Measurements from ENCODE around the gene PDZRN4.
A peak's percentile ranks its signal among the peaks of the same experiment; 100 is the strongest.

The PDZRN4 gene

DNA sequence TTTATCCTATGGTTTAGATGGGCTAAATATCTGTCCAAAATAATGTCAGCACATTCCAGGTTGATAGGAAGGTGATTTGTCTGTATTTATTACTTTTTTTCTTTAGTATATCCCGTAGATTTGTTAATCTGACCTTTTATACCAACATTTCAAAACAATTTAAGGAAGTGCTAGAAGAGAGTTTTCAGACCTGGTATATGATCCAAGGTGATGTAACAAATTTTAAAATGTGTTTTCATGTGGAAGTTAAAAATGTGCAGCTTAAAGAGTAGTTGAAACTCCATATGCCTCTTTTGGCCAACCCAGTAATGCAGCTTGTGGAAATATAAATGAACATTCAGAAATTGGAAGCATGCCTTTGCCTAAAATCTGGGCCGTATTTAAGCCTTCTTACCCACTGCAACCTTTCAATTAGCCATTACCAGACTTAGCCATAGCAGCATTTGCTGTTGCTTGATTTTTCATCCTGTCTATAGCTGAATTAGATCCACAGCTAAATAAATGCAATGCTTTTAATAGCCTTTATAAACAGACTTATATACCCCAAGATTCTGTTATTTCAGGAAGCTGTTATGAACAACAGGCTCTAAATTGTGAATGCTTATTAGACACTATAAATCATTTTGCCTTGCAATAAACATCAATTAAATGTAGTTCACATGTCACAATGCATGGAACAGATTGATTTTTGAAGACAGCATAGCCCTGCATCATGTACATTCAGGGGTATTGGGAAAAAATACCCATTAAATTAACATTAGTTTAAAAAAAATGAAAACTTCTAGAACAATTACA, 271.2 kb downstream of the PDZRN4 start:
- TF ChIP-seq, protein P1, sequence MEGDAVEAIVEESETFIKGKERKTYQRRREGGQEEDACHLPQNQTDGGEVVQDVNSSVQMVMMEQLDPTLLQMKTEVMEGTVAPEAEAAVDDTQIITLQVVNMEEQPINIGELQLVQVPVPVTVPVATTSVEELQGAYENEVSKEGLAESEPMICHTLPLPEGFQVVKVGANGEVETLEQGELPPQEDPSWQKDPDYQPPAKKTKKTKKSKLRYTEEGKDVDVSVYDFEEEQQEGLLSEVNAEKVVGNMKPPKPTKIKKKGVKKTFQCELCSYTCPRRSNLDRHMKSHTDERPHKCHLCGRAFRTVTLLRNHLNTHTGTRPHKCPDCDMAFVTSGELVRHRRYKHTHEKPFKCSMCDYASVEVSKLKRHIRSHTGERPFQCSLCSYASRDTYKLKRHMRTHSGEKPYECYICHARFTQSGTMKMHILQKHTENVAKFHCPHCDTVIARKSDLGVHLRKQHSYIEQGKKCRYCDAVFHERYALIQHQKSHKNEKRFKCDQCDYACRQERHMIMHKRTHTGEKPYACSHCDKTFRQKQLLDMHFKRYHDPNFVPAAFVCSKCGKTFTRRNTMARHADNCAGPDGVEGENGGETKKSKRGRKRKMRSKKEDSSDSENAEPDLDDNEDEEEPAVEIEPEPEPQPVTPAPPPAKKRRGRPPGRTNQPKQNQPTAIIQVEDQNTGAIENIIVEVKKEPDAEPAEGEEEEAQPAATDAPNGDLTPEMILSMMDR (IDR thresholded peaks at IDR 0.05; ENCODE audit: insufficient read depth, low read depth, low read length, missing control alignments) = no peak
- no peak overlapping the region for H3K4me3 ChIP-seq (ENCODE audit: low read length)
- no peak for DNase-seq (ENCODE audit: low read depth)

DNA sequence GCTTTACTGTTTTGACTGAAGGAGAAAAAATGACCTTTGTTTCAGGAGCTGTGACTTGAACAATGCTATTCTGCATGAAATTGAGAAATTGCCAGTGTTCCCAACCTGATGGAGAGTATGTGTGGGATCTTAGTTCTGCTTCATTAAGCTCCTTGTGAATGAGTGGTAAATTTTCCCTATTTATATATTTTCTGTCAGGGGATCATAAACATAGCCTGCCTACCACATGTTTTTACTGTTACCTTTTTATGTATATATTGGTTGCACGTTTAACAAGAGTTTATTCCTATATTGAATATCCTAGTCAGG, 271.7 kb downstream of the PDZRN4 start:
- TF ChIP-seq, protein P1 (IDR thresholded peaks at IDR 0.05; ENCODE audit: insufficient read depth, low read depth, low read length, missing control alignments) = no peak
- no peak for DNase-seq (ENCODE audit: low read depth)
- no peak overlapping the region for H3K4me3 ChIP-seq (ENCODE audit: low read length)

DNA sequence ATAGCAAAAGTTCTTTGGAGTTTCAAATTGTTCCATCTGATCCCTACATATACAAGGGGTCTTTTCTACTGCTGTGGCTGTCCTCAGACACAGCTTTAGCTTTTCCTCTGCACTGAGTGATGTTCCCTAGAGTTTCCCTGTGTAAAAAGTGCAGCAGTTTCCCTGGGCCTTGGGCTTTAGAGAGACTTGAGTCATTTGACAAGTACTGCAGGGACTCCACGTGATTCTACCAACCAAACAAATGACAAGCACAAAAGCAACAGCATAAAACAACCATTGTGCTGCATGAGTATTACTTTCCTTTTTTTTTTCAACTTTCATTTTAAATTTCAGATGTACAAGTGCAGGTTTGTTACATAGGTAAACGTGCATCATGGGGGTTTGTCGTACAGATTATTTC, 272.8 kb downstream of the PDZRN4 start:
- no peak overlapping the region for H3K4me3 ChIP-seq (ENCODE audit: low read length)
- DNase-seq (ENCODE audit: low read depth) = no peak
- TF ChIP-seq, protein P1 (IDR thresholded peaks at IDR 0.05; ENCODE audit: insufficient read depth, low read depth, low read length, missing control alignments) = no peak

DNA sequence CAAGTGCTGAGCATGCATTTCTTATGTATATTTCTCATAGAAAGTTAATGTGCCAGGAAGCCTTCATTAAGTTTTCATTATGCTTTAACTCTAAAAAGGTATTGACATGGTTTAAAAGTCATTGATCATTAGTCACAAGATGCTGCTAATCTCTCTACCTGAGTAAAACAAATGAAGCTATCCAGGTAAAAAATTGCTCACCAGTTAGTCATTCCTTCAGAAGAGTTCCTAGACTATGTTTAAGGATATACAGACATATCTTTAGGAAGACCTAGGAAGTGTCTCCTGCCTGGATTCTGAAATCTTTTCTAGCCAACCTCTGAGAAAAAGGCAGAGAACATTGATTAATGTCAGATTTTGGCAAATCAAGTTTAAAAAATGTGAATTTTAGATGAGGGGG, 274.2 kb downstream of the PDZRN4 start:
- DNase-seq (ENCODE audit: low read depth) = peak; percentile 17
- TF ChIP-seq, protein P1 (IDR thresholded peaks at IDR 0.05; ENCODE audit: insufficient read depth, low read depth, low read length, missing control alignments) = no peak
- H3K4me3 ChIP-seq (ENCODE audit: low read length) = no peak overlapping the region

DNA sequence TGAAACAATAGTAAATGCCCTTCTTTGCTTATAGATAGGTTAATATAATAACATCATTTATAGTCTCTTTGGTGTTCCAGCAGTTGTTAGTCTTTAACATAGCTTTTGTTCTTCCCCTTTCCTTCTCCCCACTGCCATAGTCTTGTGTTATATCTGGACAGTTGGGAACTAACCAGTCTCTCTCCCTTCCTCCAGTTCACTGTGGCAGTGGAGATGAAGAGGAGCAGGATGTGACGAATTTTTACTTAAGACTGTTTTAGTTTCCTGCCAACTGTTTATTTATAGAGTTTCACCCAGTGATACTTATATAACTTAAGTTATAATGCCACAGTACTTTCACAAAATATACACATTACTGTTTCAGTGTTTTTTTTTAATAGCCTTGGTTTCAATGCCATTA, 277.4 kb downstream of the PDZRN4 start:
- TF ChIP-seq, protein P1 (IDR thresholded peaks at IDR 0.05; ENCODE audit: insufficient read depth, low read depth, low read length, missing control alignments) = no peak
- H3K4me3 ChIP-seq (ENCODE audit: low read length) = no peak overlapping the region
- DNase-seq (ENCODE audit: low read depth) = no peak

DNA sequence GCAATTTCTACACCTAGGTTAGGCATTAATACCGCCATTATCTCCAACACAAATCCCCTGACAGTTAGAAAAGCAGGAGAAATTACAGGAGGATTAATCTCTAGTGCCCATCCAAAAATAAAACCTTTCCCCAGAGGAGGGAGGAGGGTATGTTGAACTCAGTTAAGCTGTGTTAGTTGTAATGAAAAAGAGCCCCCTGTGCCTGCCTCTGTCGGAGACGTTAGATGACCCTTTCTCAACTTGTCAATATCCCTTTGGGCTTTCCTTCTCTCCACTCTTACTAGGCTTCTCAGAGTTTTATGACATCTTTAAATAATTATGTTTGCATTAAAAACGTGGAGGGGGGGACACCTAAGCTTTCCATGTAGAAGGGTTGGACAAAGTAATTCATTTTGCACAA, 278.2 kb downstream of the PDZRN4 start:
- TF ChIP-seq, protein P1 (IDR thresholded peaks at IDR 0.05; ENCODE audit: insufficient read depth, low read depth, low read length, missing control alignments) = no peak
- DNase-seq (ENCODE audit: low read depth) = no peak
- H3K4me3 ChIP-seq (ENCODE audit: low read length) = no peak overlapping the region

DNA sequence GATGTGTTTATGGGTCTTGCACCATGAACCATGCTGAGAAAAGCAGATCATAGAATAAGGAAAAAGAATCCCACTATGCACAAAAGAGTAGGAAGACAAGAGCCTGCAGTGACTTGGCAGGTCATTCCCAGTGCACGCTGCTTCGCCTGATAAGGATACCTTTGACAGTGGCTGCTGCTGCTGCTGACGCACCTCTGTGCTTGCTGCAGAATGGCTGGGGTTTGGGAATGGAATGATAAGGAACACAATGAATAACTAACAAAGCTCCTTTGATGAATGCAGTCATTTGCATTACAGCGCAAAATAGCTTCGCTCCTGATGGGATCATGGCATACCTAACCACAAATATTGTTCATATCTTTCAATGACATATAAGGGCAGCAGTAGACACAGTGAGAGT, 278.7 kb downstream of the PDZRN4 start:
- no peak for DNase-seq (ENCODE audit: low read depth)
- TF ChIP-seq, protein P1 (IDR thresholded peaks at IDR 0.05; ENCODE audit: insufficient read depth, low read depth, low read length, missing control alignments) = no peak
- H3K4me3 ChIP-seq (ENCODE audit: low read length) = no peak overlapping the region

Measured in epithelial cell of esophagus (primary cell).